Measurements from ENCODE around the gene PLD6.
"Not testable (repeated sequence)": the region's sequence is repeated elsewhere in the genome, so short reads cannot be mapped to it uniquely, and the experiment has no call there.

The PLD6 gene

DNA sequence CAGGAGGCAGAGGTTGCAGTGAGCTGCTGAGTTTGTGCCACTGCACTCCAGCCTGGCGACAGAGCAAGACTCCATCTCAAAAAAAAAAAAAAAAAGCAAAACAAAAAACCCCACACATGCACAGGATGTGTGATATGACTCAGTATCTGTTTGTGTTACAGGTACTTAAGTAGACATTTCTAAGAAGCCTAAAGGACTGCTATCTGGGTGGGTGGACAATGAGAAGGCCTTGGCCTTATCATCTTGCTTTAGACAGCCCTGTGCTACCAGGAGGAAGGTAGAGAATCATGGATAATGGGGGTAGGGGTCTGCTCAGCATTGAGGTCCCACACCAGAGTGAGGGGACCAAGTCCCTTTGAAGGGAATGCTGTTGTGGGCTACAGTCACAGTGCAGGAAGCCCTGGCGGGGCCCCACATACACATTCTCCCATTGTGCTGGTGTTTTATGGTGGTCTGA lies 26.7 kb downstream of the PLD6 start:
- DNase-seq (ENCODE audit: low spot score), result no peak
- no peak for FAIRE-seq

DNA sequence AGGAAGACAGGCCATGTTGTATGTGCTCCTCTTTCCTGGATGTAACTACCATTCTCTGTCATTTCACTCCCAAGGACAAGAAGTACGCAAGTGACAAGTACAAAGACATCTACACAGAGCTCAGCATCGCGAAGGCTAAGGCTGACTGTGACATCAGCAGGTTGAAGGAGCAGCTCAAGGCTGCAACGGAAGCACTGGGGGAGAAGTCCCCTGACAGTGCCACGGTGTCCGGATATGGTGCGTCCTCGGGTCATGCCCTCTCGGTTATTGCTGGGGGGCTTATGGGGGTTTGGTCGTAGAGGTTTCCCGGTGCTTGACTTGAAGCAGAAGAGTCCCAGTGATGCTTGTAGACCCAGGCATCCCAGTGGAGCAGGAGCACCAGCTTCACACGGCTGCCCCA lies 29.0 kb downstream of the PLD6 start:
- DNase-seq (ENCODE audit: low spot score), result no peak
- FAIRE-seq, result no peak

DNA sequence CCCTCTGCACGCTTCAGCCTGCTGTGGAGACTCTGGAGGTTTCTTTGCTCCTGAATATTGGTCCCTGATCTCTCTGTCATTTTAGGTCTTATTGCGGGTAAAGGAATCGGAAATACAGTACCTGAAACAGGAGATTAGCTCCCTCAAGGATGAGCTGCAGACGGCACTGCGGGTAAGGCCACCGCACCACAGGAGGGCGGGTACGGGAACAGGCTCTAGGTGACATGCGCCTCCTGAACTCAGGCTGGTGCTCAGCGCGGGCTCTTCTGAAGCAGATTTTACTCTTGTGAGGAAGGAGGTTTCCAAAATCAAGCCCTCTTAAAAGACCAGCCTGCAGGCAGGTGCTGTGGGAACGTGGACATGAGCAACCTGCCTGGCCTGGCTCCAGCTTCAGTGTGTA lies 29.8 kb downstream of the PLD6 start:
- FAIRE-seq (no peak), DNase-seq (ENCODE audit: low spot score) (no peak)

DNA sequence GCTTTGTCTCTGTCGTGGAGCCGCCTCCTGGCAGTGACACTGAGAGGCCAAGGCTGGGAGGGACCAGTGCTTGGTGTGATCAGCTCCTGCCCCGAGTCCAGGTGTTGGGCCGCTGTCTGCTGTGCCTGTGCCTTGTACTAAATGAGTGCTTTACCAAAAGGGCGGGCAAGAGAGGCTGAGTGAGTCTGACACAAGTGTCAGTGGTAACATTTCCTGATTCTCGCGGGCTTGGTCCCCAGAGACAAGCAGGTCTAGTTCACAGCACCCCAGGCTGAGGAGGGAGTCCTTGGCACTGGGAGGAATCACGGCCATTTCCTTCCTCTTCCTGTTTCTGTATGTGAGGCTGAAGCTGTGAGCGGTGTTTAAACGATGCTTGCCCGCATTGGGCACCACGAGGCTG lies 30.2 kb downstream of the PLD6 start:
- DNase-seq (ENCODE audit: low spot score) (no peak), FAIRE-seq (no peak)

DNA sequence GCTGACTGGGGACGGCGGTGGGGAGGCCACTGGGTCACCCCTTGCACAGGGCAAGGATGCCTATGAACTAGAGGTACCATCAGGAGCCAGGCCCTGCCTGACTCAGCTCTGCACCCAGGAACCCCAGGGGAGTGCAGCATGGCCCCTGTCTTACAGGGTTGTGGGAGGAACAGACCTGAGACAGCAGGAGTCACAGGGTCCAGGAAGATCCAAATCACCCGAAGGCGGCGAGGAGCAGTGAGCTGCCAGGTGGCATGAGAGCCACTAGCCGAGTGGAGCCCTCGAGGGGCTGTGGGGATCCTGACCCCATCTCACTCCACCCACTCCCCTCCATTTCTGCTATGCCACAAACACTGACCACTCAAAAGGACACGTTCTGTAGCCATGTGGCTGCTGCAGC lies 30.8 kb downstream of the PLD6 start:
- FAIRE-seq (no peak), DNase-seq (ENCODE audit: low spot score) (no peak)

DNA sequence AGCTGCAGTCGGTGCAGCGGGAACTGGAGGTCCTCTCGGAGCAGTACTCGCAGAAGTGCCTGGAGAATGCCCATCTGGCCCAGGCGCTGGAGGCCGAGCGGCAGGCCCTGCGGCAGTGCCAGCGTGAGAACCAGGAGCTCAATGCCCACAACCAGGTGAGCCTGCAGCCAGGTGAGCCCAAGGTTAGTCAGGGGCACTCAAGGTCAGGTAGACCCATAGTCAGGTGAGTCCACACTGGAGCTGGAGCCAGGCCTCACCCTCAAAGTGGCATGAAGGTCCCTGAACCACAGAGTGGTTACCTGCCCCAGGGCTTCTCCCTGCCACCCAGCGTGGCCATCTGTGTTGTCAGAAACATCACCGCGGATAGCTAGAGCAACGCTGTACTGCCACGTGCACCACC lies 32.2 kb downstream of the PLD6 start:
- FAIRE-seq, result no peak
- DNase-seq (ENCODE audit: low spot score), result no peak

DNA sequence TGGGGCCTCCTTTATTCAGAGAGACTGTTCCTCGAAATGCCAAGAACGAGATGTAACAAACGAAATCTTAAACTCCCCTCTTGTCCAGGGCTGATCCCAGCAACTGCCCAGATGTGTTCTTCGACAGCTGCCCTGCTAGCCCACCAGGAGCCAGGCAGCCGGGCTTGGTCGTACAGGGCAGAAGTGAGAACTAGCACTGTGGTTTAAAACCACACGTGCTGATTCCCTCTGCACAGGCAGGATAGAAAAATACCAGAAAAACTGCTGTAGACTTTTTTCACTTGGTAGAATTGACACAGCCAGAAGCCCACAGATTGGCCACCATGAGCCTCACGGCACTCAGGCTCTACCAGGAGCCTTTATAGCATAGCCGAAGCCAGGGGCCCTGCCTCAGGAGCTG lies 33.1 kb downstream of the PLD6 start:
- FAIRE-seq, result no peak
- DNase-seq (ENCODE audit: low spot score), result no peak

DNA sequence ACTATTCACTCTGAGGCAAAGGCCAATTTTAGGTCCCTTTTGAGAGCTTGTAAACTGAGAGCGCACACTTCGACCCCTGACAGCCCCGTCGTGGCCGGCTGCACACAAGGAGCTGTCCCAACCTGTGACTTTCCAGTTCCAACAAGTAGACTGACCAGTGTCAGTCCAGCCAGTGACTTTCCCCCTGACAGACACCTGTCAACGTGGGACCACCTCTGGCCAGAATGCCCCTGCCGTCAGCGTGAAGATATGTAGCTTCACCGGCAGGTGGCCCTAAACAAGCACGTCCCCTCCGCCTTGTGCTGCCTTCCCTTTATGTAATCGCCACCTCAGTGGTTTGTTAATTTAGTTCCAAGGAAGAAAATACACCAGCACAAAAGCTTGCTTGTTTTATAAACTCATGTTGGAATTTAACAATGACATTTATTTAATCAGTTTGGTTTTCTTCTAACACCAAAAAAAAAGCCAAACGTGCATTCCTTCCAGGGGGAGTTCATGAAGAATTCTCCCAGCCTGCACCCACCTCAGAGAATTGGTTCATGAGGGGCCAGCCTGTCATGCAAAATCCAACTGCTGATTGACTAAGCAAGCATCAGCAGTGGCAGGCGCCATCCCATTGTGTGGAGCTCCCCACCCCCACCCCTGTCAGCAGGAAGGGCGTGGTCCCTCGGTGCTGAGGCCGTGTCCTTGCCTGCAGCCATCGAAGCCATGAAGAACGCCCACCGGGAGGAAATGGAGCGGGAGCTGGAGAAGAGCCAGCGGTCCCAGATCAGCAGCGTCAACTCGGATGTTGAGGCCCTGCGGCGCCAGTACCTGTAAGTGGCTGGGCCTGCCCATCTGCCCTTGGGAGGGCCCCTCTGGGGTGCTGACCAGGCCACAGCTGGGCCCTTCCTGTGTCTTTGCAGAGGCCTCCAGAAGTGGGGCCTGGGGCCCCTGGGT lies 33.9 kb downstream of the PLD6 start:
- FAIRE-seq (no peak), DNase-seq (ENCODE audit: low spot score) (no peak)

DNA sequence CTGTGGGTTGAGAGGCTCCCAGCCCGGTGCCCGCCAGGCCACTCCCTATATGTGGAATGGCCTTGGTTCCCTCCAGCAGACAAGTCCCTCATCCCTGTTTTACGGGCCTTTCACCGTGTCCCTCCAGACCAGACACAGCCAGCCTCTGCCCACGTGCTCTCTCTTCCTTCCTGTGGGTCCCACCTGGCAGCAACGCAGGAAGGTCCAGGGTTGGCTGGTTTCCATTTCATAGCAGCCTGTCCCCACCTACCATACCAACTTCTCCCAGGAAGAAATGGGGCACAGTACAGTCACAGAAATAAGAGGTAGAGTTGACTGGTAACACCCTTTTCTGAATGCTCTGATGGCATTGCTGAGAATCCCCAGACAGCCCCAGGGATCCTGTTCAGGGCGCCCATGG lies 34.9 kb downstream of the PLD6 start:
- no peak for DNase-seq (ENCODE audit: low spot score)
- no peak for FAIRE-seq

DNA sequence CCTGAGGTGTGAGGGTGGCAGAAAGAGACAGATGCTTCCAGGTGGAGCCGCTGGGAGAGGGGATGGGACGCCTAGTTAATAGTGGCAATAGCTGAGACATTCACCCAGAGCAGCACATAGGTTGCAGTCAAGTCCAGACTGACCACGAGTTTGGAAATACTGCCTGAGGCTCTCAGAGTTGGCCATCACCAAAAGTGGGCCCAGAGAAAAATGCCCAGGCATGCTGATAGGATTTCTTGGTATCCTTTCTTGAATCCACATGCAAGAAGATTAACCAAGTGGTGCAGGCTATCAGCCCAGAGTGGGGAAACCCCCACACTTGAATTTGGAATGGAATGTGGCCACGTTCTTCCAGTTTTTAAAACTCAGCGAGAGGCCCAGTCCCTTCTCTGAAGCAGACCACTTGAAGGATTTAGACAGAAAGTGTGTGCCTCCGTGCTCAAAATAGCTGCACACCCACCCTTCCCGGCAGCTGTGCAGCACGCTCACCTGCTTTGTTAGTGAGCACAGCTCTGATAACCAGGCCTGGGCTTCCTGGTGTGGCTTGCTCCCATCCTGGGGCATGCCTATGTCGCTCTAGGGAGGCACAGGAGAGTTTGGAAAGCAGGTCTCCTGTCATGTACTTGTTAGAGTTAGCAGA lies 35.7 kb downstream of the PLD6 start:
- FAIRE-seq (no peak), DNase-seq (ENCODE audit: low spot score) (no peak)

DNA sequence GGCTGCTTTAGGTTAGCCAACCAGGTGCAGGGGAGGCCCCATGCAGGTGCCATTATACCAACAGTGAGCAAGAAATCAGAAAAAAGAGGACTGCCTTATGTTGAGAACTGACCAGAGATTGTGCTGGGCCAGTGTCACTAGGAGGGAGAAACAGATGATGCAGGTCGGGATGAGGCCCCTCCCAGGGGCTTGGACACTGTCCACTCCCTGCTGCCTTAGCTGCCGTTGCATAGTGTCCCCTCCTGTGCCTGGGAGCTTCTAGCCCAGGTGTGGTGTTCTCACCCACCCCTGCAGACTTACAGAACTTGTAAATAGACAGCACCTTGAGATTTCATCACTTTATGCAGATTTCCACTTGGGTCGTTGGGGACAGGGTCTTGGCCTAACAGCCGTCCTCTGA lies 36.7 kb downstream of the PLD6 start:
- FAIRE-seq, result no peak
- DNase-seq (ENCODE audit: low spot score), result no peak

DNA sequence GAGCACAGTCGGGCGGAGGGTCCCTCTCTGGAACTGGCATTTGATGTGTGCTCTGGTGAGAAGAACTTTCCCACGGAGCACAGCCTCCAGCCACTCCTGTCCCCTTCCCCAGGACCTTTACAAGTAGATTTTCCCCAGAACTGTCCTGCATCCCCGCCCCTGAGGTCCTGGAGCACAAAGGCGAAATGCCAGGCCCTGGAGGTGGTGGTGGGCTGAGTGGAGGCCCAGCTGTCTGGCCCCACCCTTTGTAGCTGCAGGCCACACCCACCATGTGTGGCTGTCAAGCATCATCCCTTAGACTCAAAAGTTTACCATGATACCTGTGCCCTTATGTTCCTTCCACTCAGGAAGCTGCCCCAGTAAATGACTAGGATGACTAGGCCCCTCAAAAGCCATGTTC lies 37.7 kb downstream of the PLD6 start:
- no peak for FAIRE-seq
- DNase-seq (ENCODE audit: low spot score), result no peak

DNA sequence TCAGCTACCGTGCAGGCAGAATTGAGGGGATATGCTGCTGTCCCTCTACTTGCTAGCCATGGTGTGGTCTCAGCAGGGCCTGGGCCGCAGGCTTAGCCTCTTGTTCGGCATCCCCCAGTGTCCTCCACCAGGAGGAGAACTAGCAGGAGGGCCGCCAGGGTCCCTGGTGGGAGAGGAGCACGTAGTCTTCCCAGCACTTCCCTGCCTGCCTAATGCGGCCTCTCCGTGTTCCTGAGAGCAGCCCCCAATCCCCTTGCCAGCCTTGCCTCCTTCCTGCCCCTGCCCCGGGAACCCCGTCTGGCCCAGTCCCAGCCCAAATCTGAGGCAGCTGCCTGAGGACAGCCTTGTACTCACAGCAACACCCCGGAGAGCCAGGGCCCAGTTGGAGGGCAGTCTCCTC lies 38.1 kb downstream of the PLD6 start:
- FAIRE-seq (no peak), DNase-seq (ENCODE audit: low spot score) (no peak)

DNA sequence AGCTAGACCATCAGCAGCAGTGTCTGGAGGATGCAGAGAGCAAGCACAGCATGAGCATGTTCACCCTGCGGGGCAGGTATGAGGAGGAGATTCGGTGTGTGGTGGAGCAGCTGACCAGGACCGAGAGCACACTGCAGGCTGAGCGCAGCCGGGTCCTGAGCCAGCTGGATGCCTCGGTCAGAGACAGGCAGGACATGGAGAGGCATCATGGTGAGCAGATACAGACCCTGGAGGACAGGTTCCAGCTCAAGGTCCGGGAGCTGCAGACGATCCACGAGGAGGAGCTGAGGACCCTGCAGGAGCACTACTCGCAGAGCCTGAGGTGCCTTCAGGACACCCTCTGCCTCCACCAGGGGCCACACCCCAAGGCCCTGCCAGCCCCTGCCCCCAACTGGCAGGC lies 38.8 kb downstream of the PLD6 start:
- DNase-seq (ENCODE audit: low spot score) (no peak), FAIRE-seq (peak; percentile 23)

DNA sequence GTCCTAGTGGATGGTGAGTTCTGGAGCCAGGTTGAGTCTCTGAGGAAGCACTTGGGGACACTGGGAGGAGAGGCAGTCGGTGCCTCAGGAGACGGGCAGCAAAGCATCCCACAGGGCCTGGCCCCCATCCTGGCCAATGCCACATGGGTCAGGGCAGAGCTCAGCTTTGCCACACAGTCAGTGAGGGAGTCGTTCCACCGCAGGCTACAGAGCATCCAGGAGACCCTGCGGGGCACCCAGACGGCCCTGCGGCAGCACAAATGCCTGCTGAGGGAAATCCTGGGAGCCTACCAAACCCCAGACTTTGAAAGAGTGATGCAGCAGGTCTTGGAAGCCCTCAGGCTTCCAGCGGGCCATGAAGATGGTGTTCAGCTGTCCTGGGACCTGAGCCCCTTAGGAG lies 39.7 kb downstream of the PLD6 start:
- DNase-seq (ENCODE audit: low spot score) (no peak), FAIRE-seq (no peak)

DNA sequence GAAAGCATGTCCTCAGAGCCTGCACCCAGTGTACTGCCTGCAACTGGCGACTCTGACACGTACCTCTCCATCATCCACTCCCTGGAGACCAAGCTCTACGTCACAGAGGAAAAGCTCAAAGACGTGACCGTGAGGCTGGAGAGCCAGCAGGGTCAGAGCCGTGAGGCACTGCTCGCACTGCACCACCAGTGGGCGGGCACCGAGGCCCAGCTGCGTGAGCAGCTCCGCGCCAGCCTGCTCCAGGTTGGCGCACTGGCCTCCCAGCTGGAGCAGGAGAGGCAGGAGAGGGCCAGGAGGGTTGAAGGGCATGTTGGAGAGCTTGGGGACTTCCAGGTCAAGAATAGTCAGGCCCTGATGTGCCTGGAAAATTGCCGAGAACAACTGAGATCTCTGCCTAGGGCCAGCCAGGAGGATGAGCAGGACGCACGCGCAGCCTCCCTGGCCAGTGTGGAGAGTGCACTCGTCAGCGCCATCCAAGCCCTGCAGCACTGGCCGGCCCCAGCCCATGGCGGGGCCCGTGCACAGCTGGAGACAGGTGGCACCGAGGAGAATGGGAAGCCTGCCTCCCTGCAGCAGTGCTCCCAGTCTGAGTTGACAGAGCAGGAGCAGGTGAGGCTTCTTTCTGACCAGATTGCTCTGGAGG lies 40.3 kb downstream of the PLD6 start:
- DNase-seq (ENCODE audit: low spot score) (no peak), FAIRE-seq (no peak)

DNA sequence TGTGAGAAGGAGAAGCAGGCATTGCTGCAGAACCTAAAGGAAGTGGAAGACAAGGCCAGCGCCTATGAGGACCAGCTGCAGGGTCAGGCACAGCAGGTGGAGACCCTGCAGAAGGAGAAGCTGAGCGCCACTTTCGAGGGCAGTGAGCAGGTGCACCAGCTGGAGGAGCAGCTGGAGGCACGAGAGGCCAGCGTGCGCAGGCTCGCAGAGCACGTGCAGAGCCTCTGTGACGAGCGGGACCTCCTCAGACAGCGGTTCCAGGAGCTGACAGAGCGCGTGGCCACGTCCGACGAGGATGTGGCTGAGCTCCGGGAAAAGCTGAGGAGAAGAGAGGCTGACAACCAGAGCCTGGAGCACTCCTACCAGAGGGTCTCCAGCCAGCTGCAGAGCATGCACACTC lies 41.5 kb downstream of the PLD6 start:
- DNase-seq (ENCODE audit: low spot score) (no peak), FAIRE-seq (no peak)

DNA sequence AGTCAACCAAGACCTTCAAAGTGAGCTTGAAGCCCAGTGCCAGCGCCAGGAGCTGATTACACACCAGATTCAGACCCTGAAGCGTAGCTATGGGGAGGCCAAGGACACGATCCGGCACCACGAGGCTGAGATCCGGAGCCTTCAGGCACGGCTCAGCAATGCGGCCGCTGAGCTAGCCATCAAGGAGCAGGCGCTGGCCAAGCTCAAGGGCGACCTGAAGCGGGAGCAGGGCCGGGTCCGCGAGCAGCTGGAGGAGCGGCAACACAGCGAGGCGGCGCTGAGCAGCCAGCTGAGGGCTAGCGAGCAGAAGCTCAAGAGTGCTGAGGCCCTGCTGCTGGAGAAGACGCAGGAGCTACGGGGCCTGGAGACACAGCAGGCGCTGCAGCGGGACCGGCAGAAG lies 42.0 kb downstream of the PLD6 start:
- FAIRE-seq, result no peak

DNA sequence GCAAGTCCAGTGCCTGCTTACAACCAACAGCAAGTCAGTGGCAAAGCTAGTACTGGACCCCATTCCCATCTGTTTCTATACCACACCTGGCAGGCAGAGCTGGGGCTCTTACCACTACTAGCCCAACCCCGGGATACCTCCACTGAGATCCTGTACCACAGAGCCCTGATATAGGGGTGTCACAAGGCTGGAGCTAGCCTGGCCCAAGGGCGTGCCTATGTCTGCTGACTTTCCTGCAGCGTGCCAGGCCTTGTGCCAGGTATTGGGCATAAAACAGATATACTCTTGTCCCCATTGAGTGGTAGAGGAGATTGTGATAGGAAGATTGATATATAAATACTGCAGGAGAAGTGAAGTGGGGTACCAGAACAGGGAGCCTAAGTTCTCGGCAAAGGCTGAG lies 44.4 kb downstream of the PLD6 start:
- DNase-seq (ENCODE audit: low spot score), result no peak
- FAIRE-seq, result no peak

More for the DNA sequence above, 42.0 kb downstream of the PLD6 start:
- DNase-seq (ENCODE audit: low spot score), result no peak

DNA sequence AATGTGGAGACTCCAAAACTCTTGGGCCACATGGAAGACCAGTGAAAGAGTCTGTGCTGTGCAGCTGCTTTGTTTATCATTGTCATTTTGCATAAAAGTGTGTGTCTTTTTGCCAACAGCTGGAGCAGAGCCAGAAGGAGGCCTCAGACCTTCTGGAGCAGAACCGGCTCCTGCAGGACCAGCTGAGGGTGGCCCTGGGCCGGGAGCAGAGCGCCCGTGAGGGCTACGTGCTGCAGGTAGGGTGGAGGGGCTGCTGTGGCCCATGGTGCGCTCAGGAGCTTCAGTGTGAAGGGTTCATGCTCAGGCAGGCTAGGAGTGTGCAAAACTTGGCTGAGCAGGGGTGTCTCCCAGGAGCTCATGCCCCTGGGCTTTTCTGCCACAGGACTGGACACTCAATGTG lies 45.0 kb downstream of the PLD6 start:
- DNase-seq (ENCODE audit: low spot score) (no peak), FAIRE-seq (no peak)

DNA sequence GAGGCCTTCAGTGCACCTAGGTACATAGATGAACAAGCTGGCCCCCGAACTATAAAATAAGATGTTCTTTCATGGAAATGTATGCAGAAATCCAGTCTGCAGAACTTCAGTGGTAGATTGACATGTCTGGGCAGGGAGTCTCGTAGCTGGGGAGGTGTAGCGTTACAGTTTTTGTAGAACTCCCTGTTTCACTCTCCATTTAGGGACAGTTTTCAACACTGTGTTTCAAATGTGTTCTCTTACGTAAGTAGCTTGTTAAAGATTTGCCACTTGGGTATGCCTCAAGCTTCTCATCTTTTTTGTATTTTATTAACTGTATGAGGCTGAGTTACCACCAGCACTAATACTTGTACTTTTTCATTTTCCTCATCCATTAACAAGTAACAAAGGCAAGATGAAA lies 46.6 kb downstream of the PLD6 start:
- FAIRE-seq (no peak), DNase-seq (ENCODE audit: low spot score) (no peak)

DNA sequence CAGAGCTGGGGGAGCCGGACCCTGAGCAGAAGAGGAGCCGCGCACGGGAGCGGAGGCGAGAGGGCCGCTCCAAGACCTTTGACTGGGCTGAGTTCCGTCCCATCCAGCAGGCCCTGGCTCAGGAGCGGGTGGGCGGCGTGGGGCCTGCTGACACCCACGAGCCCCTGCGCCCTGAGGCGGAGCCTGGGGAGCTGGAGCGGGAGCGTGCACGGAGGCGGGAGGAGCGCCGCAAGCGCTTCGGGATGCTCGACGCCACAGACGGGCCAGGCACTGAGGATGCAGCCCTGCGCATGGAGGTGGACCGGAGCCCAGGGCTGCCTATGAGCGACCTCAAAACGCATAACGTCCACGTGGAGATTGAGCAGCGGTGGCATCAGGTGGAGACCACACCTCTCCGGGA lies 47.6 kb downstream of the PLD6 start:
- not testable (repeated sequence) for FAIRE-seq; DNase-seq (ENCODE audit: low spot score)
